CD4-positive, alpha-beta T cell (primary cell): ENCODE measurements around the gene NFIA. TPM values are rescaled to one million over a fixed set of nuclear protein-coding genes. Genes with fewer than 3 reads are reported as not detected.
"Not testable (repeated sequence)": the region's sequence is repeated elsewhere in the genome, so short reads cannot be mapped to it uniquely, and the experiment has no call there.

Source experiments
- ATAC-seq: fragments of 200-7000 bp; cut with Tn5 transposase; one replicate; pipeline ENCODE4 v1.10.0; 2022; ENCODE audit warnings: mild to moderate bottlenecking; ENCODE audit not compliant: poor library complexity
- CTCF ChIA-PET: fragments of 350-600 bp; sonication (Branson Sonifier 250); formaldehyde crosslinking; loops from one replicate; lab custom pipeline; 2021; ENCODE audit warnings: antibody characterized with exemption, inconsistent platforms; lab: Charles Lee
- POLR2A ChIA-PET: fragments of 350-600 bp; sonication (Branson Sonifier 250); formaldehyde crosslinking; loops from one replicate; lab custom pipeline; 2021; ENCODE audit warnings: antibody characterized with exemption, inconsistent platforms; lab: Charles Lee
- DNase-seq, 14 experiments: peaks; one replicate each; pipeline ENCODE4 v3.0.0-alpha.2; 2013 to 2020; ENCODE audit warnings: mixed read lengths in 2 of 14
- H3K27ac ChIP-seq, 2 donors: one replicate each; pipeline versions ENCODE4 v1.5.1 to v1.7.0; 2013; ENCODE audit warnings: low read length in 2 of 2, low read depth in 1 of 2, mild to moderate bottlenecking in 1 of 2
- H3K27me3 ChIP-seq, 2 experiments: 1 replicate in 1 of 2; 2 replicates in 1 of 2; pipeline versions ENCODE4 v1.6.1 to v1.7.0; 2013; ENCODE audit warnings: low read length in 2 of 2, control low read depth in 1 of 2, mild to moderate bottlenecking in 1 of 2, moderate library complexity in 1 of 2; ENCODE audit not compliant: insufficient read depth in 2 of 2, control insufficient read depth in 1 of 2
- H3K36me3 ChIP-seq: one replicate; pipeline ENCODE4 v1.6.1; 2013; ENCODE audit warnings: low read length, control low read depth; ENCODE audit not compliant: insufficient read depth
- H3K4me1 ChIP-seq: one replicate; pipeline ENCODE4 v1.6.1; 2013; ENCODE audit warnings: low read length, control low read depth; ENCODE audit not compliant: insufficient read depth
- H3K4me3 ChIP-seq: one replicate; pipeline ENCODE4 v1.5.1; 2013; ENCODE audit warnings: mild to moderate bottlenecking, low read length, moderate library complexity
- H3K9me3 ChIP-seq, 2 experiments: 1 replicate in 1 of 2; 2 replicates in 1 of 2; pipeline versions ENCODE4 v1.6.1 to v1.7.0; 2013; ENCODE audit warnings: low read length in 2 of 2, mild to moderate bottlenecking in 2 of 2, control low read depth in 1 of 2, moderate library complexity in 1 of 2; ENCODE audit not compliant: control insufficient read depth in 1 of 2, insufficient read depth in 1 of 2
- H3K27ac Mint-ChIP-seq: one replicate; pipeline ENCODE4 v1.8.0; 2020; ENCODE audit warnings: mixed read lengths
- H3K27me3 Mint-ChIP-seq: one replicate; pipeline ENCODE4 v1.8.0; 2021; ENCODE audit warnings: mixed read lengths
- H3K36me3 Mint-ChIP-seq: one replicate; pipeline ENCODE4 v1.8.0; 2021; ENCODE audit warnings: low read depth, mixed read lengths
- H3K4me1 Mint-ChIP-seq: one replicate; pipeline ENCODE4 v1.8.0; 2021; ENCODE audit warnings: low read depth, mixed read lengths
- H3K4me3 Mint-ChIP-seq: one replicate; pipeline ENCODE4 v1.8.0; 2020; ENCODE audit warnings: mild to moderate bottlenecking, mixed read lengths
- H3K9me3 Mint-ChIP-seq: one replicate; pipeline ENCODE4 v1.8.0; 2020; ENCODE audit warnings: mixed read lengths
- CTCF ChIP-seq: fragments of 200-600 bp; IDR thresholded peaks from one replicate; pipeline ENCODE4 v1.8.0; 2022; ENCODE audit warnings: antibody characterized with exemption, mild to moderate bottlenecking
- intact Hi-C, 2 experiments: fragments of 100-400 bp; cut with DNase I in 1 of 2; cut with micrococcal nuclease in 1 of 2; formaldehyde crosslinking; loops; one replicate each; pipeline versions ENCODE4 v1.15.1 to v1.9.0; 2023 to 2025; cut with DNase I, micrococcal nuclease
- total RNA-seq, 174 experiments: library from RNA in 2 of 174; stranded (reverse) in 2 of 174; gene quantifications; one replicate each; pipeline ENCODE4 v1.2.3 and lab custom pipeline; 2021 to 2026

Gene NFIA
- total RNA-seq, 2 experiments from 2014 or later: 4.8 to 5.9 TPM

- no peak overlapping the region for H3K27ac ChIP-seq
- intact Hi-C loops: no loop called here
- H3K4me3 ChIP-seq: no peak overlapping the region
- H3K27me3 Mint-ChIP-seq: no peaks in the 10 kb centered on the region
- no peaks in the 10 kb centered on the region for H3K9me3 Mint-ChIP-seq
- POLR2A ChIA-PET: no interaction called here
- H3K27me3 ChIP-seq: no peaks in the 10 kb centered on the region
- H3K4me1 Mint-ChIP-seq: no peaks in the 10 kb centered on the region
- H3K4me3 Mint-ChIP-seq: no peak overlapping the region
- ATAC-seq (no peak), DNase-seq (no peak)
- CTCF ChIA-PET: no interaction called here
- no peaks in the 10 kb centered on the region for H3K9me3 ChIP-seq
- no peaks in the 10 kb centered on the region for H3K36me3 Mint-ChIP-seq
- H3K4me1 ChIP-seq: no peaks in the 10 kb centered on the region
- no peak overlapping the region for H3K27ac Mint-ChIP-seq
- no peak for TF ChIP-seq CTCF
- no peaks in the 10 kb centered on the region for H3K36me3 ChIP-seq
Observed at GRCh38 chr1:61124696-61125095, 42.3 kb downstream of the NFIA start.

DNA sequence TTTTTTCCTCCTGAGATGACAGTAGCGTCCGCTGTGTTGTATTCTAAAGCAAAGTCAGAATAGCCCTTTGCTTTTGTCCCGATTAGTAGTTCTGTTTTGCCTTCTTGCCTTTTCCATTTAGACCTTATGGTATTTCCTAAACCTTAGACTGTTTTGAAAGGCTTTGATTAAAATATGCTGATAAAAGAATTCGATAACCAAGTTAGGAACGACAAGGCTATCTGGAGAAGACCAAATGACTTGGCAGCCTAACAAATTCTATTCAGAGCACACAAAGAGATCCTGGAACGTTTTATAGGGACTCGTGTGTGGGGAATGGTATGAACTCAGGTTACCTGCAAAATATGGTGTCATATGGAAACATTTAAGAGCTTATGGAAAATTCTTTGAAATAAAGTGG, 42.9 kb downstream of the NFIA start:
- CTCF ChIA-PET: no interaction called here
- no peaks in the 10 kb centered on the region for H3K27me3 Mint-ChIP-seq
- no peak for ATAC-seq

GRCh38 chr1:61125895-61126294, 43.5 kb downstream of the NFIA start:
- H3K4me3 ChIP-seq: no peak overlapping the region
- POLR2A ChIA-PET: no interaction called here
- H3K36me3 ChIP-seq: no peaks in the 10 kb centered on the region
- CTCF ChIA-PET: no interaction called here
- Mint-ChIP-seq H3K27me3 (no peaks in the 10 kb centered on the region), H3K27ac (no peak overlapping the region), H3K4me1 (no peaks in the 10 kb centered on the region), H3K36me3 (no peaks in the 10 kb centered on the region), H3K9me3 (no peaks in the 10 kb centered on the region), H3K4me3 (no peak overlapping the region)
- no peak overlapping the region for H3K27ac ChIP-seq
- ATAC-seq (no peak), DNase-seq (no peak)
- no peaks in the 10 kb centered on the region for H3K27me3 ChIP-seq
- no peaks in the 10 kb centered on the region for H3K9me3 ChIP-seq
- intact Hi-C loops: no loop called here
- no peaks in the 10 kb centered on the region for H3K4me1 ChIP-seq
- TF ChIP-seq CTCF: no peak

More for the DNA sequence above, 42.9 kb downstream of the NFIA start:
- H3K9me3 ChIP-seq: no peaks in the 10 kb centered on the region
- DNase-seq: no peak
- no peaks in the 10 kb centered on the region for H3K36me3 ChIP-seq
- no peaks in the 10 kb centered on the region for H3K27me3 ChIP-seq
- Mint-ChIP-seq H3K36me3 (no peaks in the 10 kb centered on the region), H3K27ac (no peak overlapping the region), H3K4me3 (no peak overlapping the region), H3K4me1 (no peaks in the 10 kb centered on the region), H3K9me3 (no peaks in the 10 kb centered on the region)
- intact Hi-C loops: no loop called here
- POLR2A ChIA-PET: no interaction called here
- H3K4me3 ChIP-seq: no peak overlapping the region
- H3K27ac ChIP-seq: no peak overlapping the region
- no peak for TF ChIP-seq CTCF
- H3K4me1 ChIP-seq: no peaks in the 10 kb centered on the region

DNA sequence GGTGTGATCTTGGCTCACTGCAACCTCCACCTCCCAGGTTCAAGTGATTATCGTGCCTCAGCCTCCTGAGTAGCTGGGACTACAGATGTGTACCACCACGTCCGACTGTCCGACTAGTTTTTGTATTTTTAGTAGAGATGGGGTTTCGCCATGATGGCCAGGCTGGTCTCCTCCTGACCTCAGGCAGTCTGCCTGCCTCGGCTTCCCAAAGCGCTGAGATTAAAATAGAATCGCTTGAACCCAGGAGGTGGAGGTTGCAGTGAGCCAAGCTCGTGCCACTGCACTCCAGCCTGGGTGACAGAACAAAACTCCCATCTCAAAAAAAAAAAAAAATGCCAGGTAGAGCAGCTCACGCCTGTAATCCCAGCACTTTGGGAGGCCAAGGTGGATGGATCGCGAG, 44.5 kb downstream of the NFIA start:
- intact Hi-C loops: not testable (repeated sequence)

More for the DNA sequence above, 44.5 kb downstream of the NFIA start:
- POLR2A ChIA-PET, H3K4me3 ChIP-seq, H3K36me3 ChIP-seq, H3K9me3 ChIP-seq, H3K27ac Mint-ChIP-seq, H3K4me1 ChIP-seq, CTCF ChIA-PET, H3K4me1 Mint-ChIP-seq, H3K4me3 Mint-ChIP-seq, H3K27me3 Mint-ChIP-seq, H3K9me3 Mint-ChIP-seq, DNase-seq, H3K27ac ChIP-seq, H3K27me3 ChIP-seq, ATAC-seq, H3K36me3 Mint-ChIP-seq: not testable (repeated sequence)
